HAP-1 (cell line): ENCODE measurements around the gene MLXIP.

Source experiments
- DNase-seq, 2 experiments: peaks; one replicate each; pipeline ENCODE4 v3.0.0-alpha.2; 2016 to 2020; ENCODE audit warnings: low spot score in 2 of 2
- H3K27me3 ChIP-seq: fragments of 250-450 bp; sonication (Bioruptor Pico); 2 replicates; pipeline ENCODE4 v1.5.1; 2020; ENCODE audit warnings: low read depth, mild to moderate bottlenecking, moderate library complexity
- H3K36me3 ChIP-seq: fragments of 250-450 bp; sonication (Bioruptor Pico); replicated peaks from 2 replicates; pipeline ENCODE4 v1.5.1; 2020; ENCODE audit warnings: mild to moderate bottlenecking
- H3K4me1 ChIP-seq: fragments of 250-450 bp; sonication (Bioruptor Pico); 2 replicates; pipeline ENCODE4 v1.5.1; 2020; ENCODE audit warnings: mild to moderate bottlenecking
- H3K4me3 ChIP-seq: fragments of 250-450 bp; sonication (Bioruptor Pico); 2 replicates; pipeline ENCODE4 v1.5.1; 2020; ENCODE audit warnings: mild to moderate bottlenecking, moderate library complexity
- H3K9me3 ChIP-seq: fragments of 250-450 bp; sonication (Bioruptor Pico); 2 replicates; pipeline ENCODE4 v1.5.1; 2020; ENCODE audit warnings: mild to moderate bottlenecking, moderate library complexity
- in situ Hi-C: fragments of 300-500 bp; cut with MboI; formaldehyde crosslinking; loops from 3 replicates; pipeline ENCODE4 v1.14.3; 2020; ENCODE audit warnings: low sequenced_read_pairs, inconsistent platforms, mixed read lengths

The MLXIP gene

DNA sequence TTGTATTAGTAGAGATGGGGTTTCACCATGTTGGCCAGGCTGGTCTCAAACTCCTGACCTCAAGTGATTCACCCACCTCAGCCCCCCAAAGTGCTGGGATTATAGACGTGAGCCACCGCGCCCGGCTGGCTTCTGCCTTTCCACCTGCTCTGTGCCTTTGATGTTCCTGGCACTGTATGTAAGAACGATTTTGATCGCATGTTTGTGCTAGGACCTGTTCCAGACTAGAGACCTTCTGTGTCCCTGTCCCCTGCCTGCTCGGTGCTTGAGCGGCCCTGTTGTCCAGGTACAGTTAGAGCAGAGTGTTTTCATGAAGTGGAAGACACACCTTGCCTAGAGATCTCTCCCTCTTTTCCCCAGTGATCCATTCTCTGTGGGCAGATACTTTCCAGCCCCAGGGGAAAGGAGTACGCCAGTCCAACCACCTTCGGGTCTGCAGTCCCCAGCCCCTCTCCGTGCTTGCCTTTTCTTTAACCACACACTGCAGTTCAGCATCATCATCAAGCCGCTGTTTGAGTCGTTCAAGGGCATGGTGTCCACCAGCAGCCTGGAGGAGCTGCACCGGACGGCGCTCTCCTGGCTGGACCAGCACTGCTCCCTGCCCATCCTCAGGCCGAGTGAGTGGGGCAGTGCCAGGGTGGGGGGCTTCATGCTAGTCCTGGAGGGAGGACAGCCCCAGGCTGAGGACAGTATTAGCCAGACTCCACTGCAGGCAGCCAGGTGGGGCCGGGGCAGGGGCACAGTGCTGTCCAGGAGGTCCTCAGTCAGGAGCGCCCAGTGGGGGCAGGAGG, 62.1 kb downstream of the MLXIP start:
- DNase-seq = no peak
- Histone ChIP-seq H3K4me1 (no peaks in the 10 kb centered on the region), H3K4me3 (no peak overlapping the region), H3K9me3 (no peaks in the 10 kb centered on the region), H3K36me3 (peaks cover 22% of the 10 kb centered on the region), H3K27me3 (no peaks in the 10 kb centered on the region)
- in situ Hi-C loops = no loop called here

DNA sequence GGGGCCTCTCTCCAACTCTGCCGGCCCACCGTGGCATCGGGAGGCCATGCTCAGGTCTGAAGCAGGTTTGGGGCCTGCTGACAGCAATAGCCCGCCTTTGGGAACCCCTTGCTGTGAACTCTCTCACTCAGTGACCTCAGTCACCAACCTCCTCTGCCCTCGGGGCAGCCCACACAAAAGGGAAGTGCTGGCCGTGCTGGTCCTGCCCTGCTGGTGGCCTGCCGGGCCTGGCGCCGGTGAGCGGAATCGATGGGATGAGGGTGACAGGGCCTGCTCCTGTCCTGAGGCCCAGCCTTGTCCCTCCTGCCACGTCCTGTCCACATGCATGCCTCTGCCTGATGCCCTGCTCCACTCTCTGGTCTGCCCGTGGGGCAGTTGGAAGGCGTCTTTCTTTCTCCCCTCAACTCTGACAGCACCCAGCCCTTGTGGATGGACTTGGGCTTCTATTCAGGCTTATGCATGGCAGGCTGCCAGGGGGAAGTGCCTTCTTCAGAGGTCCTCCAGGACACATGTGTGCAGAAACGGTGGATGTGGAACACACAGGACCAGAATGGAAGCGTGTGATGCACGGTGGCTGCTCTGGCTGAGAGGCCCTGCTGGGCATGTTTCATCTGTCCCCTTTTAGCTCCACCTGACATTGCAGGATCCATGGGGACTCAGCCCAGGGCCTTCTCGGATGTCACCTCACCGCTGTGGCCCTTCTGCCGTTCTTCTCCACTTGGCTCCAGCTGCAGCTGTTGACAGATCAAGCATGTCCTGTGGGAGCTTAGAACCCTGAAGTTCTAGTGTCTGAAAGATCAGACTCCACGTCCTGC, 63.6 kb downstream of the MLXIP start:
- in situ Hi-C loops = no loop called here
- no peaks in the 10 kb centered on the region for H3K27me3 ChIP-seq
- H3K36me3 ChIP-seq = peaks cover 22% of the 10 kb centered on the region
- H3K4me3 ChIP-seq = no peak overlapping the region
- H3K4me1 ChIP-seq = no peaks in the 10 kb centered on the region
- no peaks in the 10 kb centered on the region for H3K9me3 ChIP-seq
- no peak for DNase-seq

DNA sequence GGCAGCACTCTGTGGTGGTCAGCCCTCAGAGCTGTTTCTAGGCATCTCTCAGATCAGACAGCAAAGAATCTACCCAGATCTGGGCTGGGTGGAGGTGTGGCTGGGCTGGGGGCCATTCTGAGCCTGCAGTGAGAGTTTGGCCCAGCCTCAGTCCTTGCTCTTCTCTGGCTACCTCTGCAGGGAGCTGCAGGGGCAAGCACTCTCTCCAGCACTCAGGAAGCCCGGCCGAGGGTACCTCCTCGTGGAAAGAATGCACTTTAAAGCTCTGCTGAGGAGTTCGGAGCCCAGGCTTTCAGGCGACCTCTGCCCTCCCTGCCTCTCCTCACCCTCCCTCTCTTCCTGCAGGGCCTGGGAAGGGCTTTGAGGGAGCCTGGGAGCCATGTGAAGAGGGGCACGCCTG, 64.3 kb downstream of the MLXIP start:
- DNase-seq = no peak
- no peaks in the 10 kb centered on the region for H3K9me3 ChIP-seq
- no peaks in the 10 kb centered on the region for H3K27me3 ChIP-seq
- no peak overlapping the region for H3K4me3 ChIP-seq
- H3K36me3 ChIP-seq = peaks cover 22% of the 10 kb centered on the region
- in situ Hi-C loops = no loop called here
- H3K4me1 ChIP-seq = no peaks in the 10 kb centered on the region

DNA sequence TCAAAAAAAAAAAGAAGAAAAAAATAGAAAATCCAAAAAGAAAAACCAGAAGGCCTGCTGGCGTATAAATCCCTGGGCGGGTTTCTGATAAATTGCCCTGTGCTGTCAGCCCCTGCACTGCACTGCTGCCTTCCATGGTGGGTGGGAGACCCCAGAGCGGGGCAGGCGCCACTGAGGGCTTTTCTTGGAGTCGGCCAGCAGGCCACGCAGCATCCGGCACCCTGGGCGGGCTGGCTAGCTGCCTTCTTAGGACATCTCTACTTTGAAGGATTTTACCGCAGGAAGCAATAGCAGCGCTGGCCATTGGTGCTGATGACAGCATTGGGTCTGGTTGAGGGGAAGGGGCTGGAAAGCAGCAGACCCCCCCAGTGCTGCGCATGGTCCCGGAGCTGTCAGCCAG, 66.3 kb downstream of the MLXIP start:
- H3K27me3 ChIP-seq = no peaks in the 10 kb centered on the region
- H3K4me3 ChIP-seq = no peak overlapping the region
- peaks cover 22% of the 10 kb centered on the region for H3K36me3 ChIP-seq
- in situ Hi-C loops = no loop called here
- DNase-seq = no peak
- H3K4me1 ChIP-seq = no peaks in the 10 kb centered on the region
- H3K9me3 ChIP-seq = no peaks in the 10 kb centered on the region

DNA sequence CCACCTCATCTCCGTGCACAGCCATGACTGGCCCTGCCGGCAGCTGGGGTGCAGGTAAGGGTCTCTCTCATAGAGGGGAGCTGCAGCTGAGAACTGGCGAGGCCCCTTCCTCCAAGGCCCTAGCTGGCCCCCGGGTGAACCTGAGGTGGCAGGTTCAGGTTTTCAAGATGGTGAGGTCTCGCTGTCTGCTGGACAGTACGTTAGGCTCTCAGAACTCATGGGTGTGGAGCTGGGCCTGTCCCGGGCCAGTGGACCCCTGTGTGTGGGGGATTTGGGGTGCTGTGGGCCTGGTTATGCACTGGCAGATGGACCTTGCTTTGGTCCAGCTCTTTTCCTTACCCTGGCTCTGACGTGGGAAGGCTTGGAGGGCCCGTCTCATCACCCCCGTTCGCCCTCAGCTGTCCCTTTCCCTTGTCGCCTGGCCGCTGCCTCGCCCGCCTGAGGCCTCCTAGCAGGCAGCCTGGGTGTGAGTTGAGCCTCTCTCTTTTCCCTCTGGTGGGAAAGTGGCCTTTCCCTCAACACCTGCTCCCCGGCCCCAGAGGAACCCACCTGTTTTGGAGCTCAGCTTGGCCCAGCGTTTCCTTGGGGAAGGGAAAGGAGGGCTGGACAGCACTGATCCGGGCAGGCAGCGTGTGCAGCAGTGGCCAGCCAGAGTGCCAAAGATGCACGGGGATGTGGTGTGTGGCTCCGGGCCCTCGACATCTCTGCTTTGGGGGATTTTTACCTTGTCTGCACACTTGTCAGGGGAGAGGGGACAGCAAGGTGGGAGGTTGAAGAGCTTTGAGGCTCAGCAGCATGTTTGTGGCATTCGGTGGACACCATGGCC, 67.2 kb downstream of the MLXIP start:
- no peaks in the 10 kb centered on the region for H3K9me3 ChIP-seq
- peaks cover 22% of the 10 kb centered on the region for H3K36me3 ChIP-seq
- no peak for DNase-seq
- no peaks in the 10 kb centered on the region for H3K4me1 ChIP-seq
- in situ Hi-C loops = no loop called here
- no peaks in the 10 kb centered on the region for H3K27me3 ChIP-seq
- H3K4me3 ChIP-seq = no peak overlapping the region

DNA sequence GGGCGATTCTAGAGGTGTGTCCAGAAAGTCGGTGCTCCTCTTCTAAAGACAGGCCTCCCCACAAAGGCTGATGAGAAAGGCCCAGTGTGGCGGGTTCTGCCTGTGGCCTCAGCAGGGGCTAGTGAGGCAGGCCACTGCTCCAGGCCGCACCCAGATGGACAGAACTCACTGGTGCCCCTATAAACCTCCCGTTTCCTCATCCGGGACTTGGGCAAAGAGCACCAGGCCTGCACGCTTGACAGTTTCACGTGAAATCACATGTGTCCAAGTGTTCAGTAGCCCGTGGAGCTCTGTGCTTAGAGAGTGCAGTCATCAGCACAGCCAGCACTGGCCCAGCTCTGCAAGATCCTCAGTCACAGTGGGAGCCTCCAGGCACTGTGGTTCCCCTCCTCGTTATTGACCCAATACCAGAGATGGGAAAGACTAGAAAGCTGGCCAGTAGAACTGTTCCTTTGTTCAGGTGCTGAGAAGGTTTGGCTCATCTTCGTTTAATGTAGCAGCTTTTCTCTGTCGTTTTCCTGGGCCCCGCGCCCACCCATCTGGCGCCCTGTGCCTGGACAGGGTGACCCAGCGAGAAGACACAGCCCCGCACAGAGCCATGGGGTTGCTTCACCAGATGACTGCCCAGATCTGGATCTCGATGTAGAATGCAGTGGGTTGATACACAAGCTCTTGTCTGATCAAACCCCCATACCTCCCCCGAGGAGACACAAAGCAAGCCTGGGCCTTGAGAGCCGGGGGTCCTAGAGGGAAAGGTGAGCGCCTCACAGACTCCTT, 69.1 kb downstream of the MLXIP start:
- no peak overlapping the region for H3K4me3 ChIP-seq
- H3K27me3 ChIP-seq = no peaks in the 10 kb centered on the region
- H3K9me3 ChIP-seq = no peaks in the 10 kb centered on the region
- DNase-seq = no peak
- in situ Hi-C loops = no loop called here
- H3K4me1 ChIP-seq = no peaks in the 10 kb centered on the region
- H3K36me3 ChIP-seq = peaks cover 6% of the 10 kb centered on the region

DNA sequence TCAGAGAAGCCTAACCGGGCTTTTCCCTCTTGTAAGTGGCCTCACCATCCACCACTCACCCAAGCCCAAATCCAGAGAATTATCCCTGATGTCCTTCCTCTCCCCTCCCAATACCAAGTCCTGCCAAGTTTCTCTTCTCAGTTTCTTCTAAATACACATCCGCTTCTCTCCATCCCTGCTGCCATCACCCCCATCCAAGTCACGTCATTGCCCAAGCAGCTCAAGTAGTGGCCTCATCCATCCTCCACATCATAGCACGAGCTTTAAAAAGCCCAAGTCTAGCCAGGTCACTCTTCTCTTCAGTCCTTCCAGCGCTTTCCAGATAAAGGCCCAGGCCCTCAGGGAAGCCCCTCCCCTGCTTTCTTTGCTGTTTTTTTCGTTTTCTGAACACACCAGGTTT, 70.1 kb downstream of the MLXIP start:
- in situ Hi-C loops = no loop called here
- peaks cover 3% of the 10 kb centered on the region; the same call in 1 of the 2 replicates for H3K36me3 ChIP-seq
- DNase-seq = no peak

DNA sequence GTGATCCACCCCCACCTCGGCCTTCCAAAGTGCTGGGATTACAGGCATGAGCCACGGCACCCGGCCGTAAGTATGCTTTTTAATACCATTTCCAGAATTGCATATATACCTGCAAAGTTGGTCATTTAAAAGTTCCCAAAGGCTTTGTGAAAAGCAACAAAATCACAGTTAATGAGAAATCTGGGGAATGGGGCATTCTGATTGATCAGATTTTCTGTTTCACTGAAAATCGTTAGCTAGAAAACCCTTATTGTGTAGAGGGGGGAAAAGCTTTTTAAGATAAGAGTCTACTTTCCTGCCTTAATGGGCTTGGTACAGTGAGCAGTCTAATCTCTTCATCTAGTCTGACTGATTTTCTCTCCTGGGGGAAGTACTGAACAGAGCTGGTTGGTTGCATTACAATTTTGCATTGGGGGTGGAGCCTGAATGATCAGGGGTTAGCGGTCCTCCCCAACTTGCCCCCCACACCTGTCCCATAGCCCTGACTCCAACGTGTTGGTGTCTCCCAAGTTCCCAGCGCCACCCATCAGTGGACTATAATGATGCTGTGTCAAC, 71.6 kb downstream of the MLXIP start:
- Histone ChIP-seq H3K36me3 (no peaks in the 10 kb centered on the region), H3K4me3 (no peak overlapping the region), H3K4me1 (no peaks in the 10 kb centered on the region), H3K9me3 (no peaks in the 10 kb centered on the region), H3K27me3 (no peaks in the 10 kb centered on the region)
- DNase-seq = no peak
- in situ Hi-C loops = no loop called here

More for the DNA sequence above, 70.1 kb downstream of the MLXIP start:
- Histone ChIP-seq H3K4me1 (no peaks in the 10 kb centered on the region), H3K9me3 (no peaks in the 10 kb centered on the region), H3K4me3 (no peak overlapping the region), H3K27me3 (no peaks in the 10 kb centered on the region)

DNA sequence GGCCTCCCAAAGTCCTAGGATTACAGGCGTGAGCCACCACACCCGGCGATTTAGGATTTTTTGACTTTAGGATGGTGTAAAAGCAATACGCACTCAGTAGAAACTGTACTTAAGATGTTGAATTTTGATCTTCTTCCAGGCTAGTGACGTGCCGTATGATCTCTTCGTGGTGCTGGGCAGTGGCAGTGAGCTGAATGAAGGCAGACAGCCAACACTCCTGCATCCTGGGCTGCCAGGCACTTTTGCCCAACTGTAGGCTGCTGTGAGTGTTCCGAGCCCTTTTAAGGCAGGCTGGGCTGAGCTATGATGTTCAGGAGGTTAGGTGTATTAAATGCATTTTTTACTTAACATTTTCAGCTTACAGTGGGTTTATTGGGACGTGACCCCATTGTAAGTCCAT, 74.2 kb downstream of the MLXIP start:
- in situ Hi-C loops = no loop called here
- Histone ChIP-seq H3K27me3 (no peaks in the 10 kb centered on the region), H3K9me3 (no peaks in the 10 kb centered on the region), H3K36me3 (no peaks in the 10 kb centered on the region), H3K4me3 (no peak overlapping the region), H3K4me1 (no peaks in the 10 kb centered on the region)
- DNase-seq = no peak

DNA sequence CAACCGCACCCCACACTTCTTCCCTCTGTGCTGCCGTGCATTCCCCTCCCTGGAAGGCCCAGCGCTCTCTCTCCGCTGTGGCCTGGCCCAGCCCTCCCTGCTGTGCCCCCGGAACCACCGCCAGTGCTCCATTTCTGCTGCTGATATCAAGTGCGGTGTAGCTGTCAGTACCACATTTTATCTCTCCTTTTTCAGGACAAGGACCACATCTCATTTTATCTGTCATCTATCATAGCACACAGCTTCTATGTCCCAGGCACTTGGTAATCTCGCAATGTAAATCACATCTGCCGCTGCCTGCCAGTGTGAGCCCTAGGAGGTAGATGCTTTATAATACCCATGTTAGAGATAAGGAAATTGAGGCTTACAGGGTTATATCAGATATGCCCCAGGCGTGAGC, 77.1 kb downstream of the MLXIP start:
- Histone ChIP-seq H3K36me3 (no peaks in the 10 kb centered on the region), H3K27me3 (no peaks in the 10 kb centered on the region), H3K9me3 (no peaks in the 10 kb centered on the region), H3K4me3 (no peak overlapping the region), H3K4me1 (no peaks in the 10 kb centered on the region)
- no peak for DNase-seq
- in situ Hi-C loops = no loop called here

DNA sequence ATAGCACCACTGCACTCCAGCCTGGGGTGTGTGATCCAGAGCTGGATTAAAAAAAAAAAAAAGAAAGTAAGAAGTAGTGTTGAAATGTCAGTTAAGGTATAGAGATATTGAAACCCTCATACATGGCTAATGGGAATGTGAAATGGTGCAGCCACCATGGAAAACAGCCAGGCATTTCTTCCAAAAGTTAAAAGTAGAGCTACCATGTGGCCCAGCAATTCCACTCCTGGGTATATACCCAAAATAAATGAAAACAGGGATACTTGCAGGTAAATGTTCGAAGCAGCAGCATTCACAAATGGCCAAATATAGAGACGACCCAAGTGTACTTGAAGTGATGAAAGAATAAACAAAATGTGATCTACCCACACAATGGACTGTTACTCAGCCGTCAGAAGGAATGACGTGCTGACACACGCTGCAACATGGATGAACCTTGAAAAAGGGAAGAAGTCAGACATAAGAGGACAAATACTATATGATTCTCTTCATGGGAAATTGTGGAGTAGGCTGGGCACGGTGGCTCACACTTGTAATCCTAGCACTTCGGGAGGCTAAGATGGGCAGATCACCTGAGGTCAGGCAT, 80.2 kb downstream of the MLXIP start:
- H3K4me3 ChIP-seq = no peak overlapping the region
- no peak for DNase-seq
- in situ Hi-C loops = no loop called here

DNA sequence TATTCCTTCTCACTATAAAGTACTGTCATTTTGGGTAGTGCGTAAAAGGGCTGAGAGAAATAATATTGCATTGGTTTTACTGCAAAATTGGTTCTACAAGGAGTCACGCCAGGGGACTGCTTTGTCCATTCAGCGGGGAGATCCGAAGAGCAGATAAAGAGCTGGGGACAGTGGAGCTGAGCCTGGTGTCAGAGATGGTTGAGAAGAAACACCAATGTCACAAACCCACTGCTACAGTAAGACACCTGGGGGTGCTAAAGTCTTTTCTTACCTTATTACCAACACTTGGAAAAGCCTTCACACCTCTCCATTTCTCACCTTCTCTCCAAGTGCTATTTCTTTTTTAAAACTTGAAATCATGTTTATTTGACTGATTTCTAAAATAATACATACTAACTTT, 81.3 kb downstream of the MLXIP start:
- no peak for DNase-seq
- Histone ChIP-seq H3K4me3 (no peak overlapping the region), H3K9me3 (no peaks in the 10 kb centered on the region), H3K27me3 (no peaks in the 10 kb centered on the region), H3K36me3 (no peaks in the 10 kb centered on the region), H3K4me1 (no peaks in the 10 kb centered on the region)
- in situ Hi-C loops = no loop called here

More for the DNA sequence above, 80.2 kb downstream of the MLXIP start:
- no peaks in the 10 kb centered on the region for H3K9me3 ChIP-seq
- no peaks in the 10 kb centered on the region for H3K27me3 ChIP-seq
- H3K4me1 ChIP-seq = no peaks in the 10 kb centered on the region
- no peaks in the 10 kb centered on the region for H3K36me3 ChIP-seq

DNA sequence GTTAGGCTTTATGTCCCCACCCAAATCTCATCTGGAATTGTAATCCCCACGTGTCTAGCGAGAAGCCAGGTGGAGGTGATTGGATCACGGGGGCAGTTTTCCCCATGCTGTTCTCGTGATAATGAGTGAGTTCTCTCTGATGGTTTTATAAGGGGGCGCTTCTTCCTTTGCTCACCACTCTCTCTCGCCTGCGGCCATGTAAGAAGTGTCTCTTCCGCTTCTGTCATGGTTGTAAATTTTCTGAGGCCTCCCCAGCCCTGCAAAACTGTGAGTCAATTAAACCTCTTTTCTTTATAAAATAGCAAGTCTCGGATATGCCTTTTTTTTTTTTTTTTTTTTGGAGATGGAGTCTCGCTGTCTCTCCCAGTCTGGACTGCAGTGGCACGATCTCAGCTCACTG, 82.2 kb downstream of the MLXIP start:
- Histone ChIP-seq H3K4me1 (no peaks in the 10 kb centered on the region), H3K27me3 (no peaks in the 10 kb centered on the region), H3K4me3 (no peak overlapping the region), H3K36me3 (no peaks in the 10 kb centered on the region), H3K9me3 (no peaks in the 10 kb centered on the region)
- in situ Hi-C loops = no loop called here
- no peak for DNase-seq
